GM18519 (cell line): ENCODE data around the gene ARID3A.

Experiments
- ATAC-seq: cut with Tn5 transposase; IDR thresholded peaks from one replicate; pipeline ENCODE4 v1.9.1; 2021; ENCODE audit warnings: mild to moderate bottlenecking, moderate library complexity; ENCODE audit not compliant: unreplicated experiment, low FRiP score

Gene ARID3A

DNA sequence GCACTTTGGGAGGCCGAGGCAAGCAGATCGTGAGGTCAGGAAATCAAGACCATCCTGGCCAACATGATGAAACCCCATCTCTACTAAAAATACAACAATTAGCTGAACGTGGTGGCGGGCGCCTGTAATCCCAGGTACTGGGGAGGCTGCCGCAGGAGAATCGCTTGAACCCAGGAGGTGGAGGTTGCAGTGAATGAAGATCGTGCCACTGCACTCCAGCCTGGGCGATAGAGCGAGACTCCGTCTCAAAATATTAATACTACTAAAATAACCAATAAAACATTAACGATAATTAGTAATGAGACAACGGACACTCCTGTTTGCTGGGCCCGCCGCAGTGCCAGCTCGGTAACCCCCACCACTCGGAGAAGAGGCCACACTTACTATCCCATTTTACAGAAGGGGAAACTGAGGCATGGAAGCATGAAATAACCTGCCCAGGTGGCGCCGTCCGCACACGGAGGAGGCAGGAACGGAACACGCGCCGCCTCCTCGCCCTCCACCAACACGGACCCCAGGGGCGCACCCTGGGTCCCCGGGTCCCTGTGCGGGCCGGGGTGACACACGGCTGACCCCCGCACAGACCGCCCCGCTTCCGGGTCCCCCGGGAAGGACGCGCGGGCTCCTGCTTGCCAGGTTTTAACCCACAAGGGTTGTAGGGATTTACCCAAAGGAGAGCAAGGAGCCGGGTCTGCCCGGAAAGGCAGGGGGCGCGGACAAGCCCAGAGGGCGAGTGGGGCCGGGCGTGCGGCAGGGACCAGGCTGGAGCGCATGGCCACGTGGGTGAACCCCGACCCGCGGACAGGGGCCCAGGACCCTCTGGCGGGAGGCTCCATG lies 14.4 kb upstream of the ARID3A start:
- ATAC-seq, result no peak

DNA sequence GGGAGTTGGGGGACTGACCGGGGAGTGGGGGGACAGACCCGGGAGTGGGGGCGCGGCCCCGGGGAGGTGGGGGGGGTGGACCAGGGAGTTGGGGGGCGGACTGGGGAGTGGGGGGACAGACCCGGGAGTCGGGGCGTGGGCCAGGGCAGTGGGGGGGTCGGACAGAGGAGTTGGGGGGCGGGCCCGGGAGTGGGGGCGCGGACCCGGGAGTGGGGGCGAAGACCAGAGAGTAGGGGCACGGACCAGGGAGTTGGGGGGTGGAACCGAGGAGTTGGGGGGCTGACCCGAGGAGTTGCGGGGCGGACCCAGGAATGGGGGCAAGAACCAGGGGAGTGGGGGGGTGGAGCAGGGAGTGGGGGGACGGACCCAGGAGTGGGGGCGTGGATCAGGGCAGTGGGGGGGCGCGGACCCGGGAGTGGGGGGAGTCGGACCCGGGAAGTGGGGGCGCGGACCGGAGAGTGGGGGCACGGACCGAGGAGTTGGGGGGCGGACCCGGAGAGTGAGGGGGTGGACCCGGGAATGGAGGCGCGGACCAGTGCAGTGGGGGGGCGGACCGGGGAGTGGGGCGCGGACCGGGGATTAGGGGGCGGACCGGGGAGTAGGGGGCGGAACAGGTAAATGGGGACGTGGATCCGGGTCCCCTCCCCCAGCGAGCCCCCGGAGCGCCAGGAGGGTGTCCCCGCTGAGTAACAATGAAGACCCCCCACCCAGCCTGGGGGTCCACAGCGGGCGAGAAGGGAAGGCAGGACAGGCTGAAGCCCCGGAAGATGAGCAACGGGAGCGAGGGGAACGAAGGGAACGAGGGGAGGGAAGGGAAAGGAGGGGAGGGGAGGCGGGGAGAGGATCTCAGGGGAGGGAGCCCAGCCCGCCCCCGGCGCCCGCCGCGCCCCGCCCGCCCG lies 13.4 kb upstream of the ARID3A start:
- ATAC-seq, result no peak

DNA sequence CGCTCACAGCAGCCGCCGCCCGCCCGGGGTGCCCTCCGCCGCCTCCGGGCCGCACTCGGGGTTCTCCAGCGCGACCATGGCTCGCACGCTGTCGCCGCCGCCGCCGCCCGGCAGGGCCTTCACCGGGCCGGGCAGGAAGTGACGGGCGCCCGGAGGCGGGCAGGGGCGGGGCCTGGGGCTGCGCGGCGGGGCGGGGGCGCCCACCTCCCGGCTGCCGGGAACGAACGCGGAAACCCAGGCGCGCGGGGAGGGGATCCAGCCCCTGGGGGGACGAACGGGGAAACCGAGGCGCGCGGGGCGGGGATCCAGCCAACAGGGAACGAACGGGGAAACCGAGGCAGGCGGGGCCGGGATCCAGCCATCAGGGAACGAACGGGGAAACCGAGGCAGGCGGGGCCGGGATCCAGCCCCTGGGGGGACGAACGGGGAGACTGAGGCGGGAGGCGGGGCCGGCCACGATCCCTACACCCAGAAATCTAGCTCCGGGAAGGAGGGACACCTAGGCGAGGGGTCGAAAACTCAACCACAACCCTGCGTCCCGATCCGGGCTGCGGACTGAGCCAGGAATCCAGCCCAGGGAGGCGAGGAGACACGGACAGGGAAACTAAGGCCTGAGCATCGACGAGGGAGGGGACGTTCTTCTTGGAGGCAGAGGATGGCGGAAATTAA lies 12.6 kb upstream of the ARID3A start, which contains the start of gene R3HDM4:
TSS of gene R3HDM4 (minus strand) at position 140 of the 669 bp plus-strand sequence. CDS start at position 78, 62 bp downstream.
- ATAC-seq, result no peak

GRCh38 chr19:916645-917322 lies 9.1 kb upstream of the ARID3A start:
- ATAC-seq, result no peak

- ATAC-seq, result no peak
Observed at GRCh38 chr19:917323-918151, 8.3 kb upstream of the ARID3A start, which contains the start of gene KISS1R. Gene KISS1R, plus strand, starts transcription at chr19:917333. Its CDS starts 170 bp downstream, at chr19:917503.

GRCh38 chr19:918152-918437 lies 7.7 kb upstream of the ARID3A start:
- ATAC-seq, result no peak

DNA sequence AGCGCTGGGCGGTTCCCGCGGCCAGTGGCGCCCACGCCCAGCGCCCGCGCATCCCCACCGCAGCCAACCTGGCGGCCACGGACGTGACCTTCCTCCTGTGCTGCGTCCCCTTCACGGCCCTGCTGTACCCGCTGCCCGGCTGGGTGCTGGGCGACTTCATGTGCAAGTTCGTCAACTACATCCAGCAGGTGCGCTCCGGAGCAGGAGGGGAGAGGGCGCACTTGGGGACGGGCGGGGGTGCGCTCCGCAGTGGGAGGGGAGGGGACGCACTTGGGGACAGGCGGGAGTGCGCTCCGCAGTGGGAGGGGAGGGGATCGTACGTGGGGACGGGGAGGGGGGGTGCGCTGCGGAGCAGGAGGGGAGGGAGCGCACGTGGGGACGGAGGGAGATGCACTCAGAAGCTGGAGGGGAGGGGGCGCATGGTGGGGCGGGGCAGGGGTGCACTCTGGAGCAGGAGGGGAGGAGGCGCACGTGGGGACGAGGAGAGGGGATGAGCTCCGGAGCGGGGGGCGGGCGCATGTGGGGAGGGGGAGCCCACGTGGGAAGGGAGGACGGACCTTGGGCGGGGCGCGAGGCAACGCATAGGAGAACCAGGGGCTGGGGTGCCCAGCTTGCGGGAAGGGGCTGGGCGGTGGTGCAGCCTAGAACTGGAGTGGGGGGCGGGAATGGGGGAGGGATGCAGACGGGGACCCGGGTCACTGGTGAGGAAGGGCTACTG lies 7.2 kb upstream of the ARID3A start:
- ATAC-seq, result no peak

- no peak for ATAC-seq
Observed at GRCh38 chr19:919199-920050, 6.4 kb upstream of the ARID3A start.

DNA sequence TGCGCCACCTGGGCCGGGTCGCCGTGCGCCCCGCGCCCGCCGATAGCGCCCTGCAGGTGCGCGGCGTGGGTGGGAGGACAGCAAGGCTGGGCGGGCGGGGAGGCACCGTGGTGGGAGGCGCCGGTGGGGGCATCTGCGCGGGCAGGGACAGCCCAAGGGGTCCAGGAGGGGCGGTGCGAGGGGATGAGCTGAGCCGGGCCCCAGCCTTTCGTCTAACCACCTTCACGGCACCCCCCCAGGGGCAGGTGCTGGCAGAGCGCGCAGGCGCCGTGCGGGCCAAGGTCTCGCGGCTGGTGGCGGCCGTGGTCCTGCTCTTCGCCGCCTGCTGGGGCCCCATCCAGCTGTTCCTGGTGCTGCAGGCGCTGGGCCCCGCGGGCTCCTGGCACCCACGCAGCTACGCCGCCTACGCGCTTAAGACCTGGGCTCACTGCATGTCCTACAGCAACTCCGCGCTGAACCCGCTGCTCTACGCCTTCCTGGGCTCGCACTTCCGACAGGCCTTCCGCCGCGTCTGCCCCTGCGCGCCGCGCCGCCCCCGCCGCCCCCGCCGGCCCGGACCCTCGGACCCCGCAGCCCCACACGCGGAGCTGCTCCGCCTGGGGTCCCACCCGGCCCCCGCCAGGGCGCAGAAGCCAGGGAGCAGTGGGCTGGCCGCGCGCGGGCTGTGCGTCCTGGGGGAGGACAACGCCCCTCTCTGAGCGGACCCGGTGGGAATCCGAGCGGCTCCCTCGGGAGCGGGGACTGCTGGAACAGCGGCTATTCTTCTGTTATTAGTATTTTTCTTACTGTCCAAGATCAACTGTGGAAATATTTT lies 5.6 kb upstream of the ARID3A start:
- ATAC-seq, result no peak

DNA sequence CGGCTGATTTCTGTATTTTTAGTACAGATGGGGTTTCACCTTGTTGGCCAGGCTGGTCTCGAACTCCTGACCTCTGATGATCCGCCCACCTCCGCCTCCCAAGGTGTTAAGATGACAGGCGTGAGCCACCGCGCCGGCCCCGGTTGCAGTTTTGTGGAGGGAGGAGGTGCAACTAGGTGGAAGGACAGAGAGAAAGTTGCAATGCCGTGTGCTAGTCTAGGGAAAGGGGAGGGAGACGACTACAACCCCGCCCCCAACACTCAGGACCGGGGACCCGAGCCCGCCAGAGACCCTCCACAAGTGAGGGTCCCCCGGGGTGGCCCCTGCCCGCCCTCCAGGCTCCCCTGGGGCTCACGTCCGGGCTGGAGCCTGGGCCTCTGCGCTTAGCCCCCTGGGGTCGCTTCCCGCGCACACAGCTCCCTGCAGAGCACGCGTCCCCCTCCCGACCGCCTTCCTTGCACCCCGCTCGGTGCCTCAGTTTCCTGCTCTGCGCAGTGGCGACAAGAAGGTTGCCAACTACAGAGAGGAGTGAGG lies 1.2 kb upstream of the ARID3A start:
- no peak for ATAC-seq

GRCh38 chr19:925087-925525 lies 729 bp upstream of the ARID3A start:
- ATAC-seq, result no peak

- ATAC-seq, result no peak
Observed at GRCh38 chr19:926323-926588, 421 bp downstream of the ARID3A start.

- ATAC-seq, result no peak
Observed at GRCh38 chr19:926589-927350, 935 bp downstream of the ARID3A start.

DNA sequence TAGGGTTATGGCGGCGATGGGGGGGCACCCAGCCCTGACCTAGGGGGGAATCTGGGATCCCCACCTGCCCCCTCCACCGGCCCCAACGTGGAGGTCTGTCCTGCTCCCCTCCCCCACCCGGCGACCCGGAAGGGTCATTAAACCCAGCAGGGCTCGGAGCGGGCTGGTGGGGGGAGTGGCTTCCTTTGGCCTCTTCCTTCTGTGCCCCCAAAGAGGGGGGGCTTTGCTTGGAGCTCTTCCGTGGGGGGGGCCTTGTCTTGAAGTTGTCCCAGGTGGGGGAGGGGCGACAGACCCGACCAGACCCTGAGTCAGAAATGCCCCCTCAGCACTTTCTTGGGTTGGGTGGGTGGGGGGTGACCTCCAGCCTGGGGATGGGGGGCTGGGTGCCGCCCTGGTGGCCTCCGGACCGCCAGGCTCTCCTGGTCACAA lies 1.5 kb downstream of the ARID3A start:
- ATAC-seq, result no peak

DNA sequence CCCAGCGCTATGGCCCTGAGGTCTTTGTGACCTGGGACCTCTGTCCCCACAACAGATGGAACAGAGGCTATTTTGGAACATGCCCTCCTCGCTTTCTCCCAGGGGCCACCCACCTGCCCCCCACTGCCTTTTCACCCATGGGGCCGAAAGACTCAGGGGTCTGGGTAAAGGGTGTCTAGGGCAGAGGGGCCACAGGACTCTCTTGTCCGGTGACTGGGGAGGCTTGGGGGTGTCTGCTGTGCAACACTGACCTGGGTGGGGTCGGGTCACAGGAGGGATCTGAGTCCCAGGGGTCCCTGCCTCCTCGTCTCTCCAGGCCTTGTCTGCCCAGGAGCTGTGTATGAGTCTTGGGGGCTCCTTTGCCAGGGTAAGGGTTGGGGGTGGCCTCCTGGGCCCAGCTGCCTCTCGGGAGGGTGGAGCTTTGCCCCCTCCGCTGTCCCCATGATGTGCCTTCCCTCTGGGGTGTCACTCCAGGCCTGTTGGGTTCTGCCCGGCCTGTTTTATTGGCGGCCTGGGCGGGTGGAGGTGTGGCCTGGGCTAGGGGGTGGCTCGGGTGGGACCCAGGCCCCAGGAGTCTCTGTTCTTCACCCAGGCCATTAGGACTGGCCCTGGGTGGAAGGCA lies 2.1 kb downstream of the ARID3A start:
- no peak for ATAC-seq
